ENCODE results near the gene LRRIQ1.

The LRRIQ1 gene

DNA sequence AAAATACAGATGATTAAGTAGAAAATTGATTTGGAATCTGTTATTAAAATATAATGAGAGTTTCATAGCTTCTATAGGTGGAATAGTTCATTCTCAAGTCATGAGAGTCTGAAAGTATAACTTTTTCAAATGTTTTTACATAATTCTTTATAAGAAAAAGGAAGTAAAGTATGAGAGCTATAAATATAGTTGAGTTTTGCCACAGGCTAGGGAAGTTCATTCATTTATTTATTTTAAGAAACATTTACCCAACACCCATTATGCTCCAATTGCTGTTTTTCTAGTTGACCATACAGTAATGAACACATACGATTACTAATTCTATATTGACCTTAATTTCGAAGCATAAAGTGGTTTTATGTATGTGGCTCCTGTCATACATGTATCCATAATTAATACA lies 24.8 kb downstream of the LRRIQ1 start:
- no peak for DNase-seq (ENCODE audit: low spot score)

GRCh38 chr12:85065837-85066482 lies 29.8 kb downstream of the LRRIQ1 start:
- DNase-seq (ENCODE audit: low spot score): no peak

DNA sequence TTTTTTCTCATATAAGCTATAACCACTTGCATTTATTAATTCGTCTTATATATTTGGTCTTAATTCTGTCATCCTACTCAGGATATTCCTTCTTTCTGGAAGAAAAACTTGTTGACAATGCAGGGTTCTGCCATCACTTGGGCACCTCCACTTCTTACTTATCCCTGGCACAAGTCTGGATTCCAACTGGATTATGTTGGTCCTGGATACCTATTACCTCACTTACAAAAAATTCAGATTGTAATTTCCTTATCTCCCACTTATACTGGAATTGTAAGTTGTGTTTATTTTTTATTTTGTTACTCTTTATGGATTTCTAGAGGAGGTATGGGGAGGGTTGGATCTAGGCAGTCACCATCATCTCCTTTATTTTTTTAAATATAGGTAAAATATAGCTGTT lies 36.7 kb downstream of the LRRIQ1 start:
- no peak for DNase-seq (ENCODE audit: low spot score)

DNA sequence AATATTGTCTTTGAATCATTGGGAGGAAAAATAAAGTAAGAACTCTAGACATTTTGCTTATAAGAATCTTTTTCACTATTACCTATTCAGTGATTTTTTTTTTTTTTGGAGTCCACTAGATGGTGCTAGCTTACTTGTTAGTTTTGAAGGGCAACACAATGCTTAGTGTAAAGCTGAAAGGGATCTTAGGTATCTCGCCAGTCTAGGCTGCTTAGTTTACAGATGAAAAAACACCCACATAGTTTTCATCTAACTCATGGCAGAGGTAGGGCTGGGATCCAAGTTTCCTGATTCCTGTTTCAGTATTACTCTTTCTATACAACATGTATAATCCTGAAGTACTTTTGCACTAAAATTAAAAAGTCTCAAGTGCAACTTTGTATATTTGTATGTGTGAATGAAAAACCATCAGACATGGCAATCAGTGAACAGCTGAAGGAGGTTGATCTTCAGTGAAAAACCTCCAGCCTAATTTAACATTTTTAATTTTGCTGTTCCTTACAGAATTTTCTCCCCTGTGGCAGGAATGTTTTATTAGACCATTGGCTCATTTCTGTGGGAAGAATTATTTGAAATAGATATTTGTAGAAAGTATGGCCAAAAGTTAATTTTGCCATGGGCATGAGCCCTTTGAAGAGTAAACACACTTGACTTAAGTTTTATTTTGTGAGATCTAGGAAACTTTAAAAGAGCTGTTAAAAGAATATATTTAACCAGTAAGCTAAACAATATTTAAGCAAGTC lies 40.7 kb downstream of the LRRIQ1 start:
- DNase-seq (ENCODE audit: low spot score): peak; percentile 79

DNA sequence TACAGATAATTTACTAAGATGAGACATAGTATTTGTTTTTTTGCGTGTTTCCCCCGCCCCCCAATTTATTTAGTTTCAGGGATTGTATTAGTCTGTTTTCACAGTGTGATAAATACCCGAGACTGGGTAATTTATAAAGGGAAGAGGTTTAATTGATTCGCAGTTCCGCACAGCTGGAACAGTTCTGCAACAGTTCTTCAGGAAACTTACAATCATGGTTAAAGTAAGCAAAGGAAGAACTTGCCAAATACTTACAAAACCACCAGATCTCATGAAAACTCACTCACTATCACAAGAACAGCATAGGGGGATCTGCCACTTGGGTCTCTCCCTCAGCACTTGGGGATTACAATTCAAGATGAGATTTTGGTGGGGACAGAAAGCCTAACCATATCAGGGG lies 48.9 kb downstream of the LRRIQ1 start:
- DNase-seq (ENCODE audit: low spot score): no peak

DNA sequence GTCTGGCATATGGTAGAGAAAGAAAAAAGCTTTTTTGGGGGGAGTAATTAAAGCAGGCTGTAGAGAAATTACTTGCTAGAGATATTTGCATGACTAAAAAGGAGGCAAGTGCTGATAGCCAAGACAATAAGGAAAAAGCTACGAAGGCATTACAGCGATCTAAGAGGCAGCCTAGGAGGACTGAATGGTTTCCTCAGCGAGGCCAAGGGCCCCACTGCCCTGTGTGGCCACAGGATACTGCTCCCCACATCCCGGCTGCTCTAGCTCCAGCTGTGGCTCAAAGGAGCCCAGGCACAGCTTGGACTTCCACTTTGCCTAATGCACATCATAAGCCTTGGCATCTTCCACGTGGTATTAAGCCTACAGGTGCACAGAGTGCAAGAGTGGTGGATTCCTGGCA lies 53.6 kb downstream of the LRRIQ1 start:
- DNase-seq (ENCODE audit: low spot score): no peak

DNA sequence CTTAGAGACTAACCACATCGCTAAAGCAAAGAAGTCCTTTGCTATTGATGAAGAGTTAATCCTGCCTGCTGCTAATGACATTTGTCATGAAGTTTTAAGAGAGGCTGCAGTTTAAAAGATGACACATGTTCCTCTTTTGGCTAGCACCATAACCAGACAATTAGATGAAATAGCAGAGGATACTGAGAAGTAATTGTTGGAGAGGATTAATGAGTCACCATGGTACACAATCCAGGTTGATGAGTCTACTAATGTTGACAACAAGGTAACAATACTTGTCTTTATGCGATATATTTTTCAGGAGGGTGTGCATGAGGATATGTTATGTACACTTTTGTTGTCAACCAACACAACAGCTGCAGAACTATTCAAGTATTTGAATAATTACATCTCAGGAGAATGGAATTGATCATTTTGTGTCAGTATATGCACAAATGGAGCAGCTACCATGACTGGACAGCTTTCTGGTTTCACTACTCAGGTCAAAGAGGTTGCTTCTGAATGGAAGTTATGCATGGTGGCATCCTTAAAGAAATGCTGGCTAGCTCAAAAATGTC lies 56.7 kb downstream of the LRRIQ1 start:
- DNase-seq (ENCODE audit: low spot score): no peak

DNA sequence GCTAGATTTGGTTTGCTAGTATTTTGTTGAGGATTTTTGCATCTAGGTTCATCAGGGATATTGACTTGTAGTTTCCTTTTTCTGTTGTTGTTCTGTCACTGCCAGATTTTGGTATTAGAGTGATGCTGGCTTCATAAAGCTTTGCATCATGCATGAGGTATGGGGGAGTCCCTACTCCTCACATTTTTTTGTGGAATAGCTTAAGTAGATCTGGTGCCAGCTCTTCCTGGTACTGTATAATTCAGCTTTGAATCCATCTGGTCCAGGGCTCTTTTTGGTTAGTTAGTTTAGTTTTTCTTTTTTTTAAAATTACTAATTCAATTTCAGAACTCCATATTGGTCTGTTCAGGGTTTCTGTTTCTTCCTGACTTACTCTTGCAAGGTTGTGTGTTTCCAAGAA lies 59.4 kb downstream of the LRRIQ1 start:
- DNase-seq (ENCODE audit: low spot score): no peak

DNA sequence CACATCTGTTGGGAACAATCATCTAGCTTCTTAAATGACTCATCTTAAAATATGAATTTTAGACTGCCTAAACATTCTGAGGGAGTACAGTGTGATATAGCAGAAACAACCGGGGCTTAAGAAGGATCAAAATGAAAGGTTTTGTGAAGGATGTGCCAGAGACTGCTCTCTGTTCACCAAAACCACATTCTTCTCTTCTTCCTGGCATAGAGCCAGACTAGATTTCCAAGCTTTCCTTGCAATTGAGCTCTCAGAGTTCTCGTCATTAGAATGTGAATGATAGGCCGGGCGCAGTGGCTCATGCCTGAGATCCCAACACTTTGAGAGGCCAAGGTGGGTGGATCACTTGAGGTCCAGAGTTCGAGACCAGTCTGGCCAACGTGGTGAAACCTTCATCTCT lies 94.5 kb downstream of the LRRIQ1 start:
- no peak for DNase-seq (ENCODE audit: low spot score)

GRCh38 chr12:85138833-85139232 lies 102.7 kb downstream of the LRRIQ1 start:
- peak; percentile 20 for DNase-seq (ENCODE audit: low spot score)

DNA sequence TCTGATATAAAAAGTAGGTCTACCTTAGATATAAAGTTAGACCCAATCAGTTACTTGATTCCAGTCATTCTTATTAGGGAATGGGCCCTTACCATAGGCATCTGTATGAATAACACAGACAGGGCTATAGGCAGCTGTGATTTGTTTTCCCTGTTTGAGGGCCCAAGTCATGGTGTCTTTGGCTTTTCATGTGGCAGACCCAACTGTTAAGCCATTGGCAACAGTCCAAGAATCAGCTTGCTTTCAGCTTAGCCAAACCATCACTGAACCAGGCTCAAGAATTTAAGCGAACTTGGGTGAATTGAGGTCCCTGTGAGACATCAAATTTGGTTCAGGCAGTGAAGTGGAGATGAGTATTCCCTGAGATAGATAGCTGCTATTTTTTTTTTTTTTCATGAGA lies 111.2 kb downstream of the LRRIQ1 start:
- no peak for DNase-seq (ENCODE audit: low spot score)

GRCh38 chr12:85152311-85152729 lies 116.2 kb downstream of the LRRIQ1 start:
- DNase-seq (ENCODE audit: low spot score): no peak

DNA sequence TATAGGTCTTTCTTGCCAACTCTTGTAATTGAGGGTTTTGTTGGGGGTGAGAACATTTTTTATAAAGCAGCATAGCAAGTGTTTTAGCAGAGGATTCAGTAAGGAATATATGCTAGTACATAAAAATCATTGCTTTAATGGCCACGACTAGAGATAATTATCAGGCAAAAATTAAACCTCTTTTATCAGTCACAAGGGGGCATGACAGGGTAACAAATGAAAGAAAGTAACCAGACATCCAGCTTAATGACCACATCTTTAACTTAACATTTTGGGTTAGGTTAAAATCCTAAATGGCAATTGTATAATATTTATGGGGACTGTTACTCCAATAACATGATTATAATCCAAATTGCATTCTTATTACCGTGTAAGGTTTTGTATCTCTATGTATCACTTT lies 119.6 kb downstream of the LRRIQ1 start:
- DNase-seq (ENCODE audit: low spot score): peak; percentile 18

GRCh38 chr12:85156569-85156968 lies 120.4 kb downstream of the LRRIQ1 start:
- DNase-seq (ENCODE audit: low spot score): no peak

GRCh38 chr12:85157035-85157603 lies 121.0 kb downstream of the LRRIQ1 start:
- DNase-seq (ENCODE audit: low spot score): no peak

GRCh38 chr12:85163752-85164321 lies 127.7 kb downstream of the LRRIQ1 start:
- DNase-seq (ENCODE audit: low spot score): no peak

DNA sequence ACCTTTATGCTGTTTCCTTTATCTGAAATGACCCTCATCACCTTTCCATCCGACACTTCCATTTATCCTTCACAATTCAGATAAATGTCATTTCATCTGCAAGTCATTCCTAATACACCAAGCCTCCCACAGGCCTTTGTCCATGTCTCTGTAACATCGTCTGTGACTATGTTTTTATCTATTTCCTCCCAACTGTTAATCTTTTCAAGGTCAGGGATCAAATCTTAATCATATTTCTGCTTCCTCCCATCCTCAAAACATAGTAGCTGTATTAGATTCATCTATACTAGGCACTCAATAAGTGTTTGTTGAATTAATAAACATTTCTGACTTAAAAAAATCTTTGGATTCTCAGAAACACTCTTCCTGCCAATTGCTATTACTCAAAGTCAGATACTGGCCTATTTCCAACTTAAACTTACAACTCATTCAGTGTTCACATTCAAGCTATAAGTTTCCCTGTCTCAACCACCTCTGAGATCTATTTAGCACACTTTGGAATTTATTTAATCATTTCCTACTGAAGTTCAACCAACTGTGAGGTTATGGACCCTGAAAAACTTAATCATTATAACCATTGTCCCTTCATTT lies 143.6 kb downstream of the LRRIQ1 start:
- no peak for DNase-seq (ENCODE audit: low spot score)

GRCh38 chr12:85182699-85183098 lies 146.5 kb downstream of the LRRIQ1 start:
- no peak for DNase-seq (ENCODE audit: low spot score)

- no peak for DNase-seq (ENCODE audit: low spot score)
These were observed 147.7 kb downstream of the LRRIQ1 start for GRCh38 chr12:85183855-85184254.

DNA sequence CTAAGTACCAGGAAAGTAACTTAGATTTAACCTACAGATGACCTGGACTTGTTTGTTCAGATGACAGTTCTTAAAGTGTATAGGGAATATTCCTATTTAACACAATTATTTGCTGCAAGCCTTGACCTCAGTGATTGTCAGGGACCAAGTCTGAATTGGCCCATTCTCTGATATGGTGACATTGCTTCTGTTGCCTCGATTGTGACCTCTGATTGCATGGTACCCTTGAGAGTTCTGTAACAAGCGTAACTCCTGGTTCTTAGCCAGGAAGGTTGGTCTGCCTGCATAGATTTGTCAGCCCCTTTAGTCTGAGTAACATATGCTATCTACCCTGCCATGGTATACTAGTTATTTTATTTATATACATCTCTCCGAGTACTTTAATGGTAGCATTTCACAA lies 150.1 kb downstream of the LRRIQ1 start:
- DNase-seq (ENCODE audit: low spot score): no peak

DNA sequence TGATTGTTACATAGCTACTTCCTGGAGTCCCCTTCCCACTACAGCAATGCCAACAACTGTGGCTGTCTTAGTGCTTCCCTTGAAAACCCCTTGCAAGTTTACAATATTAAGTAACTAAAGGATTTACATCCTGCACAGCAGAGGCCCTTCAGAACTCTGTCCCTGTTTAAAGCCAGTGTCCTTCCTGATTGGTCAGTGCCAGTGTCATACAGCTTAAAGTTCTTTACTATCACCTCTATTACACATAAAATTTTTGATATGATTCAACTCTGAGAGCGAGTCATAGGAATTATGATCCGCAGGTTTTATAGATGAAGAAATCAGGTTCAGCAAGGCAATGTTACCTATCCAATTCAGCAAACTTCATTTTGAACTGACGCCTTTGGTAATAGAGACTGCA lies 152.5 kb downstream of the LRRIQ1 start:
- no peak for DNase-seq (ENCODE audit: low spot score)

- DNase-seq (ENCODE audit: low spot score): no peak
These were observed 154.6 kb downstream of the LRRIQ1 start for GRCh38 chr12:85190728-85191127.
